Sigmoid colon (tissue), 4 donors: ENCODE measurements around the gene ATG7.
"Not testable (repeated sequence)": the region's sequence is repeated elsewhere in the genome, so short reads cannot be mapped to it uniquely, and the experiment has no call there.

Experiments used
- POLR2AphosphoS5 ChIP-seq, 4 donors: sonication (generic); formaldehyde crosslinking; IDR thresholded peaks; one replicate each; pipeline ENCODE4 v1.6.1; 2017; ENCODE audit warnings: antibody characterized with exemption in 4 of 4
- TF ChIP-seq, protein P1 (sequence below), 4 experiments: fragments of 450-650 bp in 3 of 4; fragments of 200-600 bp in 1 of 4; IDR thresholded peaks; one replicate each; pipeline ENCODE4 v1.5.1; 2016 to 2019; ENCODE audit warnings: antibody characterized with exemption in 4 of 4, mild to moderate bottlenecking in 3 of 4, moderate library complexity in 2 of 4

DNA sequence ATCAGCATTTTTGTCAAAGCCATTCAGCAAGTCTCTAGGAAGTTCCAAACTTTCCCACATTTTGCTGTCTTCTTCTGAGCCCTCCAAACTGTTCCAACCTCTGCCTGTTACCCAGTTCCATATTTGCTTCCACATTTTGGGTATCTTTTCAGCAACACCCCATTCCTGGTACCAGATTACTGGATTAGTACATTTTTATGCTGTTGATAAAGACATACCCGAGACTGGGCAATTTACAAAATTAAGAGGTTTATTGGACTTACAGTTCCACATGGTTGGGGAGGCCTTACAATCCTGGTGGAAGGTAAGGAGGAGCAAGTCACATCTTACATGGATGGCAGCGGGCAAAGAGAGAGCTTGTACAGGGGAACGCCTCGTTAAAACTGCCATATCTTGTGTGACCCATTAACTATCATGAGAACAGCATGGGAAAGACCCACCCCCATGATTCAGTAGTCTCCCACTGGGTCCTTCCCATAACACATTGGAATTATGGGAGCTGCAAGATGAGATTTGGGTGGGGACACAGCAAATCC is 136.2 kb downstream of the ATG7 start:
- TF ChIP-seq, protein P1, sequence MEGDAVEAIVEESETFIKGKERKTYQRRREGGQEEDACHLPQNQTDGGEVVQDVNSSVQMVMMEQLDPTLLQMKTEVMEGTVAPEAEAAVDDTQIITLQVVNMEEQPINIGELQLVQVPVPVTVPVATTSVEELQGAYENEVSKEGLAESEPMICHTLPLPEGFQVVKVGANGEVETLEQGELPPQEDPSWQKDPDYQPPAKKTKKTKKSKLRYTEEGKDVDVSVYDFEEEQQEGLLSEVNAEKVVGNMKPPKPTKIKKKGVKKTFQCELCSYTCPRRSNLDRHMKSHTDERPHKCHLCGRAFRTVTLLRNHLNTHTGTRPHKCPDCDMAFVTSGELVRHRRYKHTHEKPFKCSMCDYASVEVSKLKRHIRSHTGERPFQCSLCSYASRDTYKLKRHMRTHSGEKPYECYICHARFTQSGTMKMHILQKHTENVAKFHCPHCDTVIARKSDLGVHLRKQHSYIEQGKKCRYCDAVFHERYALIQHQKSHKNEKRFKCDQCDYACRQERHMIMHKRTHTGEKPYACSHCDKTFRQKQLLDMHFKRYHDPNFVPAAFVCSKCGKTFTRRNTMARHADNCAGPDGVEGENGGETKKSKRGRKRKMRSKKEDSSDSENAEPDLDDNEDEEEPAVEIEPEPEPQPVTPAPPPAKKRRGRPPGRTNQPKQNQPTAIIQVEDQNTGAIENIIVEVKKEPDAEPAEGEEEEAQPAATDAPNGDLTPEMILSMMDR (IDR thresholded peaks at IDR 0.05): not testable (repeated sequence)
- not testable (repeated sequence) for TF ChIP-seq POLR2AphosphoS5 (IDR thresholded peaks at IDR 0.05)
